Esophagus mucosa (tissue), 1 donor: Measurements from ENCODE around the gene DGKZ. TPM values are rescaled to one million over a fixed set of nuclear protein-coding genes. Genes with fewer than 3 reads are reported as not detected.

Source experiments
- ATAC-seq: fragments of 200-7000 bp; cut with Tn5 transposase; one replicate; pipeline ENCODE4 v1.9.1; 2020
- total RNA-seq: library from RNA; stranded (reverse); gene quantifications from one replicate; pipeline ENCODE4 v1.2.4, GENCODE V29; 2023
- donor health status: DM: yes; HTN: yes; CAD: no.

The DGKZ gene
- total RNA-seq, 1 donor from 2014 or later: 31.4 TPM

DNA sequence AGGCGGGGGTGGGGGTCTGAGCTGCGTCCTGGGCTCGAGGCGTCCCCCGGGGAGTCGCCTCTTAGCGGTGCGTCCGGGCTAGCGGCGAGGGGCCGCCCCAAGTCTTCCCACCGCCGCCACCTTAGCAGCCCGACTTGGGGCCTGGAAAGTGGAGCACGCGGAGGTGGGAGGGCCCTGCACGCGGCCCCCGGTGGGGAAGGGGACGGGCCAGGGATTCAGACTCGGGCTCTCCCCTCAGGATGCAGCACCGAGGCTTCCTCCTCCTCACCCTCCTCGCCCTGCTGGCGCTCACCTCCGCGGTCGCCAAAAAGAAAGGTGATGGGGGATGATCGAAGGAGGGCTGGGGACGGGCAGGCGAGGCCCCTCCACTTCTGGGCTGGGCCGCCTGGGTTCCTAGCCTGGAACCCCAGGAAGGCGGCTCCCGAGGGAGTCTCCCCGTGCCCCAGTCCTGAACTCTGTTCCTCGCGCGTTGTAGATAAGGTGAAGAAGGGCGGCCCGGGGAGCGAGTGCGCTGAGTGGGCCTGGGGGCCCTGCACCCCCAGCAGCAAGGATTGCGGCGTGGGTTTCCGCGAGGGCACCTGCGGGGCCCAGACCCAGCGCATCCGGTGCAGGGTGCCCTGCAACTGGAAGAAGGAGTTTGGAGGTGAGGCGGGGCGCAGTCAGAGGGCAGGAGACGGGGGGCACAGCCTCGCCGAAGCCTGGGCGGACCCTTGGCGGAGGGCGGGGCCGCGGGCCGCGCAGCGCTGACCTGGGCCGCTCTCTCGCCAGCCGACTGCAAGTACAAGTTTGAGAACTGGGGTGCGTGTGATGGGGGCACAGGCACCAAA is 34.8 kb downstream of the DGKZ start:
- ATAC-seq: no peak

DNA sequence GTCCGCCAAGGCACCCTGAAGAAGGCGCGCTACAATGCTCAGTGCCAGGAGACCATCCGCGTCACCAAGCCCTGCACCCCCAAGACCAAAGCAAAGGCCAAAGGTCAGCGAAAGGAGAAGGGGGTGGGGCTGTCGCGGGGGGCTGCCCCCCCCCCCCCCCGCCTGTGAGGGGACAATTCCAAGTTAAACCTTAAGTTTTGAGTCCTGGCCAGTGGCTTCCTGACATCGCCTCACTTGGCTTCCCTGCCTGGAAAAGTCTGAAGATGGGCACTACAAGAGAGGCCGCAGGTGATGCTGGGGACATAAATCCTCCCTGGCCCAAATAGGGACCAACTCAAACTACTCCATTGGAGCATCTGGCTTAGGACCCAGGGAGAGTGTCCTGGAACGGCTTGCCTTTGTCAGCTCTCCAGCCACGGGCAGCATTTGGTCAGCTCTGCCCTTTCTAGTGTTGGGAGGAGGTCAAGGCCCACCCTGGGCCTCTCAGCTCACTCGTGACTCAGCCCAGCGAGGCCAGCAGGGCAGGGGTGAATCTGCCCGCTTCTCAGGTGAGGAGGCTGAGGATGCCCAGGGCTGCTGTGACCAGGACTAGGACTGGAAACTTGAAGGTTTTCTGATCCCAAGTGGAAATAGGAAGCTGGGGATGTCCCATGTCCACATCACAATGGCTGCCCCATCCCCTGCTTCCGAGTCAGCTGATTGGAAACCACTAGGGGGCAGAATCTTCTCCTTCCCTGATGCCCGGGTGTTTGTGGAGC is 35.6 kb downstream of the DGKZ start:
- ATAC-seq: no peak

DNA sequence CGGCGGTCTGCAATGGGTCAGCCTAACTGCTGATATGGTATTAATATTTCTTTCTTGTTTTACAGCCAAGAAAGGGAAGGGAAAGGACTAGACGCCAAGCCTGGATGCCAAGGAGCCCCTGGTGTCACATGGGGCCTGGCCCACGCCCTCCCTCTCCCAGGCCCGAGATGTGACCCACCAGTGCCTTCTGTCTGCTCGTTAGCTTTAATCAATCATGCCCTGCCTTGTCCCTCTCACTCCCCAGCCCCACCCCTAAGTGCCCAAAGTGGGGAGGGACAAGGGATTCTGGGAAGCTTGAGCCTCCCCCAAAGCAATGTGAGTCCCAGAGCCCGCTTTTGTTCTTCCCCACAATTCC is 36.1 kb downstream of the DGKZ start:
- no peak for ATAC-seq

DNA sequence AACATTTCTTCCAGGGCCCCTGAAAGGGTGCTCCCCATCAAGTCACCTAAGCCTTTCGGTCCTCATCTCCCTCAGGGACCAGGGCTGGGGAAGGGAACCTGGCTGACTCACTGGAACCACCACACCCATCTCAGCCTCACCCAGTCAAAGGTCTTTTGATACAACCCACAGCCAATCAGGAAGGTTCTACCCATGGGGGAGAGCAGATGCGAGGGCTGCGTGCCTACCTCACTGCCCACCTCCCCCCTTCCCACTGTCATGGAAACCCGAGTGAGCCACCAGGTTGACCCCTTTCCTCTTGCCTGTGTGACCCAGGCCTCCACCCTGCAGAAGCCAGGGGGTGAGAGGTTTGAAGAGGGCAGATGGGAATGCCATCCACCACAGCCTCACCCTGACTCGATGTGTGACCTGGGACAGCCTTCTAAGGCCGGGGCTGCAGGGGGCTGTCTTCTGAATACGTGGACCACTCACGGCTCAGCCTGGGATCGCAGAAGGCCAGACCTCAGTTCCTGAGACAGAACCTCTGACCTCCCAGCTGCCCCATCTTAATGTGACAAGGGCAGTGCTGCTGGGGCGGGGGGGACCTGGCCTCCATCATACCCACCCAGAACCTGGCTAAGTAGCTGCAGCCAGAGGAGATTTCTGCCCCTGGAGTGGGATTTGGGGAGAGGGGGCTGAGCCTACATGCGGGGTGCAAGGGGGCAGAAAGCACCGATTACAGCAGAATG is 36.9 kb downstream of the DGKZ start:
- peak; percentile 26 for ATAC-seq

DNA sequence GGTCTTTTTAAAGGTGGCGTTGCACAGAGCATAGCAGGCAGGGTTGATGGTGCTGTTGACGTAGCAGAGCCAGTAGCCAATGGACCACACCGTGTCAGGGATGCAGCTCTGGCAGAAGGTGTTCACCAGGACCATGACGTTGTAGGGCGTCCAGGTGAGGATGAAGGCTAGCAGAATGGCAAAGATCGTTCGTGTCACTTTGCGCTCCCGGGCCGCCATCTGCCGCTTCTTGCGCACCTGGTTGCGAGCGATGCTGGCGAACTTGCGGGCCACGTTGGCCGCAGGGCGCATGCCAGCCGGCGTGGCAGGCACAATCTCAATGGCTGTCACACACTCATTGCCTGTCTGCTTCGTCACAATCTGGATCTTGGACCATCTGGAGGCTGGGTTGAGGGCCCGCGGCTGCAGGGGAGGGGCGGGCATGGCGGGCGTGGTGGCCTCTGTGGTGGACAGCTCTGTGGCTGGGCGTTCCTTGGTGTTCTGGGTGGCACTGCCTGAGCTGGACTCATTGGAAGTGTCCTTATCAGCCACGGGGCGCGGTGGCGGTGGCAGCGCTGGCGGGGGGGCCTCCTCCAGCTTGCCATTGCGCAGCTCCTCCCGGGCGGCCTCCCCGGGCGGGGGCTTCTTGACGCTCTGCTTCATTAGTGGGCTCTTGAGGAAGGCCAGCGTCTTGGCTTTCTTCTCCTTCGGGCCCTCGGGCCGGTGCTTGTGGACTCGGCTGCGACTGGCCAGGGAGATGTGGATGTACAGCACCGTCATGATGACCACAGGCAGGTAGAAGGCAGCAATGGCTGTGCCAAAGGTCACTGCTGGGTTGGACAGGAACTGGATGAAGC is 38.1 kb downstream of the DGKZ start:
- no peak for ATAC-seq

DNA sequence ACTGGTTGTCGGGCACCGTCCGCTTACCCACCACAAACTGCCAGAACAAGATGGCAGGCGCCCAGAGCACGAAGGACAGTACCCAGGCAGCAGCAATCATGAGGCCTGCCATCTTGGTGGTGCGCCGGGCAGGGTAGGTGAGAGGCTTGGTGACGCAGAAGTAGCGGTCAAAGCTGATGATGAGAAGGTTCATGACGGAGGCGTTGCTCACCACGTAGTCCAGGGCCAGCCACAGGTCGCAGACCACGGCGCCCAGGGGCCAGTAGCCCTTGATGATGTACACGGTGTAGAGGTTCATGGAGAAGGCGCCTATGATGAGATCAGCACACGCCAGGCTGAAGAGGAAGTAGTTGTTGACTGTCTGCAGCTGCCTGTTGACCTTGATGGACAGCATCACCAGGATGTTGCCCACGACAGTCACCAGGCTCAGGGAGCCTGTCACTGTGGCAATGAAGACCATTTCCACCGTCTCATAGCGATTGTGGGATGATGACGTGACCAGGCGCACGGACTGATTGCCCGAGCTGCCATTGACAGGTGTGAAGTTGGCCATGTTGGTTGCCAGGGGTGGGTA is 38.8 kb downstream of the DGKZ start:
- no peak for ATAC-seq

DNA sequence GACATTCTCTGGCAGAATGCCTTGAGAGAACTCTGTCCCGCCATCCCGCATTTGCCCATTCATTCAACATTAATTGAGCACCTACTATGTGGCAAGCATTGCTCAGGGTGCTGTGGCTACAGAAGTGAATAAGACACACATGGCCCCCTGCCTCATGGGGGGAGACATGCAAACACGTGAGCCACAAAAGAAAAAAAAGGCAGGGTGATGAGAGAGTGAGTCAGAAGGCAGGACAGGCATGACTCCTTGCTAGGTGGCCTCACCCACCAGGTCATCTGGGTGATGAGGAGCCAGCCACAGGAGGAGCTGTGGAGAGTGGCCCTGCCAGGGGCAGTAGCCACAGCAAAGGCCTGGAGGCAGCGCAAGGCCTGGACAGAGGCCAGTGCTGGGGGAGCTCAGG is 39.4 kb downstream of the DGKZ start:
- peak; percentile 53 for ATAC-seq

DNA sequence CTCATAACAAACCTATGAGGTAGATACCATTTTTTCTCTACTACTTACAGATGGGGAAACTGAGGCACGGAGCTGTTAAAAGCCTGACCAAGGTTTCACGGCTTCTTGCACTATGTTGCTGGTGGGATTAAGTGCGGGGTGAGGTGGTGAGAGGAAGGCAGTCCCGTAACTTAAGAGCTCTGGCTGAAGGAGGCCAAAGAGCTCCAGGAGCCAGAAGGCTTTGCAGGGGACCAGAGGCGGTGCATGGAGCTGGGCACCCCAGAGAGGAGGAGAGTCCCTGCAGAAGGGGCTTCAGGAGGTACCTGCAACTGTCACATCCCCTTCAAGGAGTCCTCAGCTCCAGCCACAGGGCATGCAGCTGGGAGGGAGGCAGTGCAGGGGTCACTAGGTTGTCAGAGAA is 40.2 kb downstream of the DGKZ start:
- no peak for ATAC-seq

DNA sequence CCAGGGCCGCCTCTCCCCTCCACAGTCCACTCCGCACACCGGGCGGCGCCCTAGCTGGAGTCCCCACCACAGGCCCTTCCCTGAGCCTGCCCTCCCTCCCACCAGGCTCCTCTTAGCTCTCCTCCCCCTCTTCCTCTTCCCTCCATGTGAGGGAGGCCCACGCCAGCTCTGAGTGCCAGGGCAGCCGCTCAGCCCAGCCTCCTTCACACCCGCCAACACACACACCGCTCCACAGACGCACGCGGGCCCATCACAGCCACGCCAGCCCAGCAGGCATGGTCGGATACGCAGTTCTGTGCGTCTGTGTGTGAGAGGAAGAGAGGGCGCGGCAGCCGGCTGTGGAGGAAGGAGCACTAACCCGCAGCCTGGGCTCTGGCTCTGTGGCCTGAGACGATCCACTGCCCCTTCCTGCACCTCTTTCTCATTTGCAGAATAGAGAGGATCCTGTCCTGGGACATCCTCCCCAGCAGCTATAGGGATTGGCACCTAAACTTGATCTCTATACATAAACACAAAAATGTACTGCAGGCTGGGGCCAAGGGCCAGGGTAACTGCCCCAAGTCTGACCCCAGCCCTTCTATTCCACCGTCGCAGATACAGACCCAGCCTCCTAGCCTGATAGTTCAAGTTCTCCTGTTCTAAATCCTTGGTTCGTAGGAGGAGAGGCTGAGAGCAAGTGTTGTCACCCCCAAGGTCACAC is 40.8 kb downstream of the DGKZ start:
- ATAC-seq: no peak

DNA sequence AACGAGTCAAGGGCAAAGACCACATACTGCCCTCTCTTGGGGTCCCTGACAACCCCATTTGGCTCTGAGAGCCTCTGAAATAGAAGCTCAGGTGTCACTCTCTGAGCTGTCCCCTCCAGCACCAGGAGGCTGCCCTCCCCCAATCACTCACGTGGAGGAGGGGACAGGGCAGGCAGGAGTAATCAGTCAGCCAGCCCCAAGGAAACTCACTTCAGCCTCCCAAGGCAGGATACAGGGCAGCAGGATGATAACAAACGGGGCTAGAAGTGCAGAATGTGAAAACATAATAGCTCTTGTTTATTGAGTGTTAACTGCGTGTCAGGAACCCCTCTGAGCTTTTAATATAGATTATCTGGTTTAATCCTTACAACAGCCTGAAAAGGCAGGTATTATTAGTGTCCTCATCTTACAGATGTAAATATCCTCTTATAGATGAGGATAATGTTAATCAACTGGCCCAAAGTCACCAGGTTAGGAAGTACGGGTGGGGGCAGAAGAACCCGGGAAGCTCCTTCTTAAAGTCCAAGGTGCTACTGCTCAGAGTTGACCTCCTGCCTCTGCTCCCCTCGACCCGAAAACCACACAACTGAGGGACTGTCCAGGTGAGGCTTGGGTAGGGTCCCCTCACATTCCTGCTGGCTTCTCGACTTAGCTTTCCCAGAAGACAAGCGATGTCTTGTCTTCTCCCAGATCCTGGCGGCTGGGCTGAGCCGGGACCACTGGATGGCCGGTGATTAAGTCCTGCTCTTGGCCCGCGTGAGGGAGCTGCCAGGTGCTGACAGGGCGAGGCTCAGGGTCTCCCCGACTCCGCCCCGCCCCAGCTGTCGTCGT is 41.6 kb downstream of the DGKZ start:
- no peak for ATAC-seq

DNA sequence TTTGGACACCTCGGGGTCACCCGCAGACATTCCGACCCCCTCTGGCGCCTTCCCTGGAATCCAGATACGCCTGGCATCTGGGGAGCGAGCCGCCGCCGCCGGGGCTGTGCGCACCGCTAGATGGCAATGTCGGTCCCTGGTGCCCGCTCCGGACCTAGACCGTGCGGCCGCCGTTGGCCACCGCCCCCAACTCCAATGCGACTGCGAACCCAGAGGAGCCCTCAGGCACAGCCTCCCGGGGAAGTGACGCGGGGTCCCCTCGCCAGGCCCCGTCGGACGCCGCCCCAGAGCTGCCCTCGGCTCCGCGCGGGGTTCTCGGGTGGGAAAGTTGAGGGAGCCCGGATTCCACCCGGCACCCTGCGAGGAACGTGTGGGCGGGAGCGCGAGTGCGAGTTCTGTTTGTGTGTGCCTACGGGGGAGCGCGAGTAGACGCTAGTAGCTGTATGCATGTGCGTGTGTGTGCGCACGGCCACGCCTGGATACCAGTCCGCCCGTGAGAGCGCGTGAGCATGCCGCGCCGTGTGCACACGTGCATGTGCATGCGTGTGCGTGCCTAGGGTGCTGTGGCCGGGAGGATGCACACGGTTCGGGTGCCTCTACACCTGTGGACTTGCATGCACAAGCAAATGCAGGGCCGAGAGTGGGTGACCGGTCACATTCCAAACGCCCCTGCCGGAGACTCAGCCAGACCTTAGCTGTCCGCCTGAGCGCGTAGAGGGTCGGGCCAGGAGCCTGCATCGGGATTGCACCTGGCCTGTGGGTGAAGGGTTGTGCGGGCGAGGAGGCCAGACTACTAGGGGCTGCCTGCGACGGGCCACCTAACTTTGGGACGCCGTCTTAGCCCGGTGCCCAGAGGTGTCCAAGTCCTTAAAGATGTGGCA is 42.4 kb downstream of the DGKZ start:
- peak; percentile 57 for ATAC-seq

DNA sequence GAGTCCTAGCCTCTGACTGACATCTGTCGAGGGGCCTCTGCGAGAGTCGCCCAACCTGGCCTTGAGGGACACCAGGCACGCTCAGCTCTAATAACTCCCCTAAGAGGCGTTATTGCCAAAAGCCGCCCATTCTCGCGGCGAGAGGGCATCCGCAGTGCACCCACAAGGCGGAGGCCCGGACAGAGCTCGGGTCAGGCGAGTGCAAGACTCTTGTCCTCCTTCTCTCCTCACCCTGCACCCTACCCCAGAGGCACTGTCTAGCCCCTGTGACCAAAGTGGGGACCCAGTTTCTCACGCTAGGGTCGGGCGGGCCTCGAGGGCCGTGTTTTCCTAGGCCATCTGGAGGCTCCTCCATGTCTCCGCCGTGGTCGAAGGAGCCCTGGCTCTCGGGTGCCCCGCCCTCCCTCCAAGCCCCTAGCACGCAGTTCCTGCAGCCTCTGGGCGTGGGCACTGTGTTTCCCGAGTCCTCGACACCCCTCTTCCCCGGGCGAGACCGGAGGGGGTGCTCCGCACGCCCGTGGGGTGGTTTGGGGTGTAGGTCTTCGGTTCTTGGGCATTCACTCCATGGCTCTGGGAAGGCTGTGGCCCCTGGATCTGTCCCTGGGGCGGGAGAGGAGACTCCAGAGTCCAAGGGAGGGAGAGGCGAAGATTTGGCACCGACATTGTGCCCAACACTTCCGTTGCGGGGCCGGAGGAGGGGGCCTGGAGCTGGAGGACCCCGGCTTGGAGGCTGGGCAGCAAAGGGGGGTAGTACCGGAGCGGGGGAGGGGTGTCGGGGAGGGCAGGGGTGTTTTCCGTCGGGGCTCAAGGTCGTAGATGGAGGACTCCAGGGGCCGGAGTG is 43.3 kb downstream of the DGKZ start:
- ATAC-seq: no peak

DNA sequence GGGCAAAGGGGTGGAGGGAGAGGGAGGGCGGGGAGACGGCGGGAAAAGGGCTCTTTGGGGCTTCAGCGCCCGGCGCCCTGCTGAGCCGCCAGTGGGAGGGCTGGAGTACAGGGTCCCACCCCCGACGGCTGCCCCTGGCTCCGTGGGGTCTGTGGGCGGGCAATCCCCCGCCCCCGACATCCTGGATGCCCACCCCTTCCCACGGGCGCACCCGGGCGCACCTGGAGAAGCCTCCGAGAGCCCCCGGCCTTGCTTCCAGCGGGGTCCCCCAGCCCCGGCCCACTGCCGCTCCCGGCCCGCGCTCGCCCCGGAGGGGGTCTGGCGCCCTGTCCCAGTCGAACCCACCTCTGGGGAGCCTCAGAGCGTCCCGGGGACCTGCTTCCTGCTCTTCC is 43.9 kb downstream of the DGKZ start:
- ATAC-seq: no peak

DNA sequence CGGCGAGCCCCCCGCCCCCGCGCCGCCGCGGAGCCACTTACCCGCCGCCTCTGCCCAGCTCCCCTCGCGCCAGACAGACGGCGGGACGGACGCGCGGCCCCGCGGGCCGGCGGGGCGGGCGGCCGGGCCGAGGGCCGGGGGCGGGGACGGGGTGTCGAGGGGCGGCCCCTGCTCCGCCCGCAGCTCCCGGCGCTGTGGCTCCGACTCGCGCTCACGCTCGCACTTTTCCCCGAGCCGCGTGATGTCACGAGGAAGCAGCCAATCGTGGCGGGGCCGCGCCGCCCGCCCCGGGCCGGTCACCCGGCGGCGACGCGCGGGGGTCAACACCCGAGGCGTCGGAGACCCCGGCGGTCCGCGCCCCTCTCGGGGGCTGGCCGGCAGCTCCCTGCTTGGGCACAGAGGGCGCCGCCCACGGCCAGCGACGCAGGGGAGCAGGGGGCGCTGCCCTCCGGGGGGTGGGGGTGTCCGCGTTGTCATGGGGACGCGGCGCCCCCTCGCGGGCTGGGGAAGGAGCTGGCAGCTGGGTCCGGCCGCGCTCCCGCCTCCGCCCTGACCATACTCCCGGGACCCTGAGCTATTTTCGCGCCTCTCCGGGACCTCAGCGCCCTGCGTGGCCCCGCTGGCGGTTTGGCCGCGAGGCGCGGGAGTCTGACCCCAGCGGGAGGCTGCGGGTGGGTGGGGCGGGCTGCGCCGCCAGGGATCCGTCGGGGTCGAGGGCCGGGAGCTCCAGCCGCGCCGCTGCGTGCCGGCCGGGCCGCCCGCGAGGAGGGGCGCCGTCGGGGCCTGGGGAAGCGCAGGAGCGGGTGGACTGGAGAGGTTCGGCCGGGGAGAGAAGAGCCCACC is 44.5 kb downstream of the DGKZ start, which contains the start of gene CHRM4:
Gene CHRM4 (minus strand): TSS at position 199 of the 843 bp plus-strand sequence. CDS start 5,219 bp downstream, outside the sequence.
- ATAC-seq: no peak

DNA sequence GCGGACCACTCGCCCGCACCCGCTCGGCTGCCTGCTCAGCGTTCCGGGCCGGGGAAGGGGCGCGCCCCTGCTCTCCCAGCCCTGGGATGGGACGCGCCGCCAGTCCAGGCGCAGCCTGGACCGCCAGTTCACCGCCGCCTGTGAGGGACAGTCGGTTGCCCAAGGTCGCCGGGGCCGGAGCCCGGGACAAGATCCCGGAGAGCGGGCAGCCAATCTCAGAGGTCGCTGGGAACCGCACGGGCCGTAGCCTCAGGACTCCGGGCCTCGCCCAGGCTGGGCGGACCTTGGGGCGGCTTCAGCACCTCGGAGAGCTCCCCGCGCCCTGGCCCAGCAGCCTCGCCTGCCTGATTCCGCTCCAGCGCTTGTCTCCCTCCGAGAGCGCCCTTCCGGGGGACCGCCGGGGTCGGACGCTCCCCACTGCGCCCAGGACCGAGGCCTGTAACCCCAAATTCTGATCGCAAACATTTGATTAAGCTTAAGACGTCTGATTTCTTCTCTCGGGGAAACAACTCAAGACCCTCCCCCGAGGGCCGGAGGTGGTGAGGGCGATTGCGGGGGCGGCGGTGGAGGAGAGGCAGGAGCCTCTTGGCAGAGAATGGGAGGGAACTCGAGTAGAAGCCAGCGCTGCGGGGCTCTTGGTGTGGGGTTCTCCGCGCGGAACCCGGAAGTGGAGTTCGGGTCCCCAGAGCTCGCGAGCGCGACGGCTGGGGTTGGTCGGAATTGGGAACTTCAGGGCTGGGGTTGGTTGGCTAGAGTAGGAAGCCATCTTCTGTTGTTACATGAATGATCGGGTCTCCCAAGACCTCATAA is 45.4 kb downstream of the DGKZ start:
- ATAC-seq: peak; percentile 86

DNA sequence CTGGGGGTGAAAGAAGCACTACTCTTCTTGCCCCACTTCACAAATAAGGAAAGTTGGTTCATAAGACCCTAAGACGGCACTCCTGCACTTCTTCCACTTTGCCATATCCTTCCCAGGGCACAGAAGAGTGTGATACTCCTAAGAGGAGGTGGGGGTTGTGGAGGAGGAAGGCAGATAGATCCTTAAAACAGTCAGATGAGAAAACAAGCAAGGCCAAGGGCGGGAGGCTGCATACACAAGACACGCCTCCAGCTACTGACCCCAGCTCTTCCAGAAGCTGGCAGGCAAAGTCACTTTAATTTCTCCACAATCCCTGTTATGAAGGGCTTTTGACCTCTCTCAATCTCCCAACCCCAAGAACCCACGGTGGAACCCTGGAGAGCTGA is 46.0 kb downstream of the DGKZ start:
- no peak for ATAC-seq

DNA sequence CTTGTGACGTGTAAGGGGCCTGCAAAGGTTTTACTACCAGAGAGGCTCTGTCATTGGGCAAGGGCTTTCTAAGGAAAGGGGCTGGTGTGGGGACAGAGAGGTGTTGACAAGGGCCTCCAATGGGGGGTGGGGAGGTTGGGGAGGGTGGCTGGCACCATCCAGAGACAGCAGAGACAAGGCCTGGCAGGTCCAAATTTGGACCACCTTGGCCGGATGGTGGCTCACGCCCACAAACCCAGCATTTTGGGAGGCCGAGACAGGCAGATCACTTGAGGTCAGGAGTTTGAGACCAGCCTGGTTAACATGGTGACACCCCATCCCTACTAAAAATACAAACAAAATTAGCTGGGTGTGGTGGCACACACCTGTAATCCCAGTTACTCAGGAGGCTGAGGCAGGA is 46.5 kb downstream of the DGKZ start:
- ATAC-seq: no peak
